Heart right ventricle (tissue), 16 donors: ENCODE measurements around the gene CBFB. TPM values are rescaled to one million over a fixed set of nuclear protein-coding genes. Genes with fewer than 3 reads are reported as not detected.

Experiments
- ATAC-seq, 8 donors: fragments of 200-7000 bp; cut with Tn5 transposase; one replicate each; pipeline ENCODE4 v1.9.1; 2020; ENCODE audit warnings: mild to moderate bottlenecking in 8 of 8, moderate library complexity in 8 of 8, moderate number of reproducible peaks in 1 of 8
- DNase-seq, 2 donors: peaks; one replicate each; pipeline ENCODE4 v3.0.0-alpha.2; 2020
- H3K27ac ChIP-seq, 10 donors: fragments of 200-600 bp; sonication (generic) in 2 of 10; one replicate each; pipeline versions ENCODE4 v1.5.0 to v1.8.0; 2020 to 2022; ENCODE audit warnings: mild to moderate bottlenecking in 3 of 10
- H3K27me3 ChIP-seq, 7 donors: fragments of 200-600 bp; one replicate each; pipeline ENCODE4 v1.8.0; 2021 to 2022; ENCODE audit warnings: mild to moderate bottlenecking in 2 of 7
- H3K36me3 ChIP-seq, 9 donors: fragments of 200-600 bp; sonication (generic) in 1 of 9; one replicate each; pipeline versions ENCODE4 v1.5.0 to v1.8.0; 2020 to 2022; ENCODE audit warnings: mild to moderate bottlenecking in 2 of 9
- H3K4me1 ChIP-seq, 9 donors: fragments of 200-600 bp; sonication (generic) in 1 of 9; one replicate each; pipeline versions ENCODE4 v1.5.0 to v1.8.0; 2020 to 2022; ENCODE audit warnings: mild to moderate bottlenecking in 4 of 9
- H3K4me3 ChIP-seq, 10 donors: fragments of 200-600 bp; sonication (generic) in 2 of 10; one replicate each; pipeline versions ENCODE4 v1.5.0 to v1.8.0; 2020 to 2022; ENCODE audit warnings: mild to moderate bottlenecking in 7 of 10, moderate library complexity in 2 of 10
- H3K9me3 ChIP-seq, 11 donors: fragments of 200-600 bp in 10 of 11; sonication (generic) in 2 of 11; one replicate each; pipeline versions ENCODE4 v1.5.0 to v1.8.0; 2013 to 2022; ENCODE audit warnings: mild to moderate bottlenecking in 2 of 11, control low read depth in 1 of 11, moderate library complexity in 1 of 11
- CTCF ChIP-seq, 9 donors: fragments of 200-600 bp; sonication (generic) in 2 of 9; IDR thresholded peaks; one replicate each; pipeline versions ENCODE4 v1.5.0 to v1.8.0; 2021 to 2022; ENCODE audit warnings: antibody characterized with exemption in 9 of 9, mild to moderate bottlenecking in 5 of 9, moderate library complexity in 1 of 9
- WGBS, 2 donors: extraction: QIAGEN DNeasy Blood & Tissue Kit; methylation state at CpG; one replicate each; pipeline ENCODE4 v1.1.7; 2013; ENCODE audit warnings: inconsistent platforms in 1 of 2; 5-methylcytosine and 5-hydroxymethylcytosine counted together
- intact Hi-C, 10 donors: fragments of 100-400 bp; cut with DNase I; formaldehyde crosslinking; loops; one replicate each; pipeline versions ENCODE4 v1.11.1 to v1.14.2; 2022
- polyA plus RNA-seq, 2 donors: library from polyadenylated mRNA; stranded (reverse); fragments of 200-250 nt; gene quantifications; one replicate each; pipeline ENCODE4 v1.2.3, GENCODE V29; 2013
- total RNA-seq, 10 donors: library from RNA; stranded (reverse); fragmentation: NEBNext Ultra II Directional in 3 of 10; extraction: Animal tissue kit (Norgen Biotek cat#: 25700) in 3 of 10; gene quantifications; one replicate each; pipeline versions ENCODE4 v1.2.1 to v1.2.4, GENCODE V29; 2021 to 2023
- donor health status: Arrhythmogenic right ventricular cardiomyopathy.
- donor health status: ischemic (EF 13 %, LVEDD 7.1; RV severe dilation, severe dysfunction).
- donor health status: healthy with polysubstance abuse.
- donor health status: DM: no; HTN: yes; CAD: no.
- donor health status: DM: no; HTN: no; CAD: no.
- donor health status: ischemic (EF 25% LVEDD 6.9; RV normal size, moderate dysfunction).
- donor health status: ischemic (EF 25% LVEDD 5.7; RV mildly dilated, moderate dysfunction).
- donor health status: healthy.
- donor health status: DM: yes; HTN: yes; CAD: no.
- donor health status: Ischemic cardiomyopathy.
- donor health status: ischemic (EF 35%, LVEDD 5.7; RV mildly dilated, moderate dysfunction).
- donor health status: nonischemic (EF 11% LVEDD 7.7; RV severe dilation, severe dysfunction).
- donor health status: DM: yes; HTN: yes; CAD: no.
- donor health status: PGD.
- donor health status: ischemic (EF 29% LVEDD 5.4; RV normal size, mild dysfunction).
- donor health status: nonischemic (EF 23%, LVEDD 6.1; RV moderate dilation, normal function).

The CBFB gene
- total and polyA plus RNA-seq, 12 donors: 17.6 to 36.4 (median 29.0) TPM

- DNase-seq (no peak), ATAC-seq (peak in 5 of 8 donors; percentile 39 to 79 (median 47))
- H3K4me3 ChIP-seq: no peak overlapping the region
- no peaks in the 10 kb centered on the region for H3K9me3 ChIP-seq
- H3K27ac ChIP-seq: peak overlapping the region in 9 of 10 donors; percentile 22 to 78 (median 51)
- no peak for TF ChIP-seq CTCF (IDR thresholded peaks at IDR 0.05)
- H3K4me1 ChIP-seq: peaks cover 3 to 34% (median 22%) of the 10 kb centered on the region in 9 donors
- 21 to 33% methylated on average over 3 of the region's 3 CpGs for WGBS, 2 donors
- no peaks in the 10 kb centered on the region for H3K36me3 ChIP-seq
- intact Hi-C loops: no loop called here
- H3K27me3 ChIP-seq: peaks cover 0 to 7% (median 0%) of the 10 kb centered on the region in 7 donors
Observed at GRCh38 chr16:66996983-66997358, 32.0 kb upstream of the CBFB start.

- intact Hi-C loops: no loop called here
- WGBS, 2 donors: 4 to 7% methylated on average over 83 to 88 of the region's 89 CpGs
- no peak for TF ChIP-seq CTCF (IDR thresholded peaks at IDR 0.05)
- DNase-seq (peak; percentile 22 to 51), ATAC-seq (peak; percentile 12 to 72 (median 46))
- peaks cover 0 to 7% (median 0%) of the 10 kb centered on the region in 7 donors for H3K27me3 ChIP-seq
- no peaks in the 10 kb centered on the region for H3K9me3 ChIP-seq
- peak overlapping the region; percentile 16 to 67 (median 57) for H3K4me3 ChIP-seq
- no peaks in the 10 kb centered on the region for H3K36me3 ChIP-seq
- peaks cover 3 to 34% (median 22%) of the 10 kb centered on the region in 9 donors for H3K4me1 ChIP-seq
- H3K27ac ChIP-seq: peak overlapping the region in 2 of 10 donors; percentile 20 to 34
Observed at GRCh38 chr16:67000384-67001351, 28.3 kb upstream of the CBFB start.

GRCh38 chr16:67001726-67002125 lies 27.2 kb upstream of the CBFB start:
- intact Hi-C loops: no loop called here
- Histone ChIP-seq H3K36me3 (no peaks in the 10 kb centered on the region), H3K4me3 (no peak overlapping the region), H3K9me3 (no peaks in the 10 kb centered on the region), H3K27ac (no peak overlapping the region), H3K27me3 (peaks cover 0 to 7% (median 0%) of the 10 kb centered on the region in 7 donors), H3K4me1 (peaks cover 1 to 26% (median 20%) of the 10 kb centered on the region in 9 donors)
- no peak for ATAC-seq
- DNase-seq: no peak
- no peak for TF ChIP-seq CTCF (IDR thresholded peaks at IDR 0.05)
- 91 to 94% methylated on average over 3 of the region's 3 CpGs for WGBS, 2 donors

- Histone ChIP-seq H3K27me3 (peaks cover 0 to under 1% (median 0%) of the 10 kb centered on the region in 7 donors), H3K36me3 (no peaks in the 10 kb centered on the region), H3K27ac (no peak overlapping the region), H3K4me1 (no peaks in the 10 kb centered on the region), H3K4me3 (no peak overlapping the region), H3K9me3 (no peaks in the 10 kb centered on the region)
- no peak for ATAC-seq
- no peak for DNase-seq
- intact Hi-C loops: no loop called here
- 84 to 89% methylated on average over 12 of the region's 12 CpGs for WGBS, 2 donors
- no peak for TF ChIP-seq CTCF (IDR thresholded peaks at IDR 0.05)
Observed at GRCh38 chr16:67006930-67007658, 21.9 kb upstream of the CBFB start.
